ENCODE results near the gene B4GALT5. TPM values are rescaled to one million over a fixed set of nuclear protein-coding genes. Genes with fewer than 3 reads are reported as not detected.
A peak's percentile ranks its signal among the peaks of the same experiment; 100 is the strongest.

Gene B4GALT5
- total and polyA plus RNA-seq, 7 donors = 17.1 to 46.0 (median 21.4) TPM

DNA sequence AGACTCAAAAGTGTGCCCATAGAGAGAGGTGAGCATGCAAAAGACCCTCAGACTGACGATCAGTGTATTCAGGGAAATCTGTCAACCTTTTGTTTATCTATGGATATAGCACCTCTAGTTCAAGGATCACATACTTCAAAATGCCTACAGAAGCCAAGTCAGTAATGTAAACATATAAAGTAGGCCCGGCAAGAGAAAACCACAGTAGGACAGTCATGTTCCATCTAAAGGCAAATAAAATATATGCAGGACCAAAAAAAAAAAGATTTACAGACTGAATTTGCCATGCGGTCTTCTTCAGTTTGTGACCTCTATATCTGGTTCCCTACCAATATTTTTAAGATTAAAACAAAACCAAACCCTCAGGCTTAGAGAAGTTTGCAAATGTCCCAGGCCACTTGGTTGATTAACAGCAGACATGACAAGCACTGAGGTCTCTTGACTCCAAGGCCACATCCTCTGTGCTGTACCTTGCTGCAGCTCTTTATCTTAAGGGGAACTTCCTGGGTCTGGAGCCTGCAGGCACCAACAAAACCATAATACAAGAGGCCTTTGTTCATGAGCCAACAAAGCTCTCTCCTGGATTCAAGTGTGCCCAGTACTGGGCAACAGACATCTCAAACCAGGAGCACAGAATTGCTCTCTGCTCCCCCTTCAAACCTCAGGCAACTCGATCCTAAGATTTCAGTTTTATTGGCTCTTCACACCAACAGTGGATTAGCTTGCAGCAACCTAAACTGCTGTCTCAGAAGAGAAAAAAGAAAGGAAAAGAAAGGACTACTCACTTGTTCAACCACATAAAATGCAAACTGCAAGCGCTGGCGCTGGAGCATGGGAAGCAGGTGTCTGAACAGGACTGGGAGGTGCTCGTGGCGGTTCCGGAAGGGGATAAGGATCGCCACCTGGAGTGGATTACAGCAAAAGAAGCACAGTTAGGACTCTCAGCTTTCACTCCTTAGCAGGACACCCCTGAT lies 71.7 kb downstream of the B4GALT5 start:
- Histone ChIP-seq H3K27ac (peak overlapping the region in 3 of 4 donors; percentile 57 to 71 (median 60)), H3K27me3 (no peaks in the 10 kb centered on the region), H3K4me1 (peaks cover 0 to 35% (median 15%) of the 10 kb centered on the region in 4 donors), H3K36me3 (peaks cover 10 to 88% (median 45%) of the 10 kb centered on the region in 4 donors), H3K4me3 (no peak overlapping the region), H3K9me3 (no peaks in the 10 kb centered on the region)
- intact Hi-C loops (cut with DNase I) = no loop called here
- TF ChIP-seq POLR2A (IDR thresholded peaks at IDR 0.05) (no peak), POLR2AphosphoS5 (IDR thresholded peaks at IDR 0.05) (no peak), EP300 (IDR thresholded peaks at IDR 0.05) (no peak)
- TF ChIP-seq, protein P1, sequence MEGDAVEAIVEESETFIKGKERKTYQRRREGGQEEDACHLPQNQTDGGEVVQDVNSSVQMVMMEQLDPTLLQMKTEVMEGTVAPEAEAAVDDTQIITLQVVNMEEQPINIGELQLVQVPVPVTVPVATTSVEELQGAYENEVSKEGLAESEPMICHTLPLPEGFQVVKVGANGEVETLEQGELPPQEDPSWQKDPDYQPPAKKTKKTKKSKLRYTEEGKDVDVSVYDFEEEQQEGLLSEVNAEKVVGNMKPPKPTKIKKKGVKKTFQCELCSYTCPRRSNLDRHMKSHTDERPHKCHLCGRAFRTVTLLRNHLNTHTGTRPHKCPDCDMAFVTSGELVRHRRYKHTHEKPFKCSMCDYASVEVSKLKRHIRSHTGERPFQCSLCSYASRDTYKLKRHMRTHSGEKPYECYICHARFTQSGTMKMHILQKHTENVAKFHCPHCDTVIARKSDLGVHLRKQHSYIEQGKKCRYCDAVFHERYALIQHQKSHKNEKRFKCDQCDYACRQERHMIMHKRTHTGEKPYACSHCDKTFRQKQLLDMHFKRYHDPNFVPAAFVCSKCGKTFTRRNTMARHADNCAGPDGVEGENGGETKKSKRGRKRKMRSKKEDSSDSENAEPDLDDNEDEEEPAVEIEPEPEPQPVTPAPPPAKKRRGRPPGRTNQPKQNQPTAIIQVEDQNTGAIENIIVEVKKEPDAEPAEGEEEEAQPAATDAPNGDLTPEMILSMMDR (IDR thresholded peaks at IDR 0.05) = no peak
- no peak for DNase-seq
- 16 to 61% methylated on average over 10 of the region's 10 CpGs for WGBS, 2 donors

GRCh38 chr20:49637046-49637637 lies 76.5 kb downstream of the B4GALT5 start:
- Histone ChIP-seq H3K27ac (peak overlapping the region in 2 of 4 donors; percentile 79 to 81), H3K36me3 (peaks cover 7 to 53% (median 21%) of the 10 kb centered on the region in 4 donors)

GRCh38 chr20:49636447-49636846 lies 77.2 kb downstream of the B4GALT5 start:
- 71 to 78% methylated on average over 5 of the region's 5 CpGs for WGBS, 2 donors

More at GRCh38 chr20:49637046-49637637, 76.5 kb downstream of the B4GALT5 start:
- H3K4me3 ChIP-seq = no peak overlapping the region
- DNase-seq = no peak
- TF ChIP-seq POLR2A (IDR thresholded peaks at IDR 0.05) = no peak
- TF ChIP-seq, protein P1 (IDR thresholded peaks at IDR 0.05) = no peak
- TF ChIP-seq POLR2AphosphoS5 (IDR thresholded peaks at IDR 0.05) = no peak
- TF ChIP-seq EP300 (IDR thresholded peaks at IDR 0.05) = no peak
- WGBS, 2 donors = 79 to 81% methylated on average over 8 of the region's 8 CpGs
- peaks cover 0 to 61% (median 36%) of the 10 kb centered on the region in 4 donors for H3K4me1 ChIP-seq
- intact Hi-C loops (cut with DNase I) = loop anchor here (2.0 to 10.0 kb wide), 3 partner anchors 76 to 278 kb away; partner anchors contain the start of genes B4GALT5, SLC9A8 and SPATA2
- H3K27me3 ChIP-seq = no peaks in the 10 kb centered on the region
- H3K9me3 ChIP-seq = no peaks in the 10 kb centered on the region

GRCh38 chr20:49635866-49636265 lies 77.8 kb downstream of the B4GALT5 start:
- H3K4me1 ChIP-seq = peaks cover 0 to 57% (median 38%) of the 10 kb centered on the region in 4 donors
- intact Hi-C loops (cut with DNase I) = loop anchor here (2.0 to 10.0 kb wide), 3 partner anchors 77 to 279 kb away; partner anchors contain the start of genes B4GALT5, SLC9A8 and SPATA2
- H3K27ac ChIP-seq = peak overlapping the region in 3 of 4 donors; percentile 74 to 81 (median 79)

More at GRCh38 chr20:49636447-49636846, 77.2 kb downstream of the B4GALT5 start:
- Histone ChIP-seq H3K4me1 (peaks cover 0 to 57% (median 34%) of the 10 kb centered on the region in 4 donors), H3K9me3 (no peaks in the 10 kb centered on the region), H3K27me3 (no peaks in the 10 kb centered on the region), H3K27ac (peak overlapping the region in 3 of 4 donors; percentile 74 to 81 (median 79)), H3K4me3 (no peak overlapping the region), H3K36me3 (peaks cover 7 to 46% (median 20%) of the 10 kb centered on the region in 4 donors)
- peak; percentile 79 for DNase-seq
- TF ChIP-seq, protein P1 (IDR thresholded peaks at IDR 0.05) = no peak
- peak in 1 of 4 donors; percentile 19 for TF ChIP-seq POLR2AphosphoS5 (IDR thresholded peaks at IDR 0.05)
- intact Hi-C loops (cut with DNase I) = loop anchor here (2.0 to 10.0 kb wide), 3 partner anchors 76 to 278 kb away; partner anchors contain the start of genes B4GALT5, SLC9A8 and SPATA2

More at GRCh38 chr20:49635866-49636265, 77.8 kb downstream of the B4GALT5 start:
- Histone ChIP-seq H3K27me3 (no peaks in the 10 kb centered on the region), H3K9me3 (no peaks in the 10 kb centered on the region), H3K4me3 (no peak overlapping the region), H3K36me3 (peaks cover 7 to 40% (median 17%) of the 10 kb centered on the region in 4 donors)
- TF ChIP-seq, protein P1 (IDR thresholded peaks at IDR 0.05) = no peak
- TF ChIP-seq EP300 (IDR thresholded peaks at IDR 0.05) (no peak), POLR2A (IDR thresholded peaks at IDR 0.05) (no peak), POLR2AphosphoS5 (IDR thresholded peaks at IDR 0.05) (no peak)
- DNase-seq = no peak
- WGBS, 2 donors = 72 to 82% methylated on average over 12 of the region's 12 CpGs
